Memory B cell (primary cell): ENCODE data around the gene PPP2R5A.
A peak's percentile ranks its signal among the peaks of the same experiment; 100 is the strongest.

Experiments
- ATAC-seq: fragments of 150-1000 bp; cut with Tn5 transposase; 2 replicates; pipeline ENCODE4 v1.10.0; 2021; ENCODE audit warnings: low read depth, mild to moderate bottlenecking, moderate library complexity
- DNase-seq, 2 donors: peaks; one replicate each; pipeline ENCODE4 v3.0.0; 2022; ENCODE audit warnings: low spot score in 2 of 2
- H3K27ac Mint-ChIP-seq: one replicate; pipeline ENCODE4 v1.8.0; 2022; ENCODE audit warnings: mild to moderate bottlenecking, moderate library complexity, mixed read lengths
- H3K27me3 Mint-ChIP-seq: one replicate; pipeline ENCODE4 v1.8.0; 2022; ENCODE audit warnings: mixed read lengths
- H3K36me3 Mint-ChIP-seq: one replicate; pipeline ENCODE4 v1.8.0; 2022; ENCODE audit warnings: mild to moderate bottlenecking, mixed read lengths
- H3K4me1 Mint-ChIP-seq: one replicate; pipeline ENCODE4 v1.8.0; 2022; ENCODE audit warnings: mixed read lengths
- H3K4me3 Mint-ChIP-seq: one replicate; pipeline ENCODE4 v1.8.0; 2022; ENCODE audit warnings: mild to moderate bottlenecking, moderate library complexity, mixed read lengths
- H3K9me3 Mint-ChIP-seq: one replicate; pipeline ENCODE4 v1.8.0; 2022; ENCODE audit warnings: mixed read lengths

Gene PPP2R5A

GRCh38 chr1:212284744-212285684, at the start of gene PPP2R5A:
Gene PPP2R5A, plus strand, starts transcription at chr1:212285410. Its CDS starts 701 bp downstream, at chr1:212286111.
- Mint-ChIP-seq H3K4me3 (peak within 1 kb of the TSS; percentile 97), H3K27me3 (no peaks in the 10 kb centered on the region), H3K36me3 (peaks cover 5% of the 10 kb centered on the region), H3K4me1 (peaks cover 19% of the 10 kb centered on the region), H3K9me3 (no peaks in the 10 kb centered on the region), H3K27ac (peak within 1 kb of the TSS; percentile 99)
- peak; percentile 92 to 97 for DNase-seq
- peak; percentile 79 for ATAC-seq

- Mint-ChIP-seq H3K27me3 (peaks cover 2% of the 10 kb centered on the region), H3K4me1 (no peaks in the 10 kb centered on the region), H3K9me3 (no peaks in the 10 kb centered on the region), H3K27ac (no peak overlapping the region), H3K36me3 (no peaks in the 10 kb centered on the region), H3K4me3 (no peak overlapping the region)
- ATAC-seq (no peak), DNase-seq (no peak)
Observed at GRCh38 chr1:212235857-212236256, 49.4 kb upstream of the PPP2R5A start.

- no peaks in the 10 kb centered on the region for H3K4me1 Mint-ChIP-seq
- DNase-seq (no peak), ATAC-seq (no peak)
- no peak overlapping the region for H3K4me3 Mint-ChIP-seq
- H3K27me3 Mint-ChIP-seq: peaks cover 2% of the 10 kb centered on the region
- no peaks in the 10 kb centered on the region for H3K36me3 Mint-ChIP-seq
- H3K9me3 Mint-ChIP-seq: no peaks in the 10 kb centered on the region
- H3K27ac Mint-ChIP-seq: no peak overlapping the region
Observed at GRCh38 chr1:212236664-212237220, 48.5 kb upstream of the PPP2R5A start.

GRCh38 chr1:212237651-212238050, 47.6 kb upstream of the PPP2R5A start:
- DNase-seq: no peak
- Mint-ChIP-seq H3K36me3 (no peaks in the 10 kb centered on the region), H3K9me3 (no peaks in the 10 kb centered on the region)

GRCh38 chr1:212238552-212238951, 46.7 kb upstream of the PPP2R5A start:
- Mint-ChIP-seq H3K9me3 (no peaks in the 10 kb centered on the region), H3K27me3 (no peaks in the 10 kb centered on the region), H3K36me3 (no peaks in the 10 kb centered on the region), H3K27ac (no peak overlapping the region), H3K4me3 (no peak overlapping the region), H3K4me1 (no peaks in the 10 kb centered on the region)
- ATAC-seq (no peak), DNase-seq (no peak)

More at GRCh38 chr1:212237651-212238050, 47.6 kb upstream of the PPP2R5A start:
- no peaks in the 10 kb centered on the region for H3K4me1 Mint-ChIP-seq
- no peak overlapping the region for H3K27ac Mint-ChIP-seq
- no peak for ATAC-seq
- H3K27me3 Mint-ChIP-seq: no peaks in the 10 kb centered on the region
- H3K4me3 Mint-ChIP-seq: no peak overlapping the region

- H3K27me3 Mint-ChIP-seq: no peaks in the 10 kb centered on the region
- H3K9me3 Mint-ChIP-seq: no peaks in the 10 kb centered on the region
- H3K27ac Mint-ChIP-seq: no peak overlapping the region
- H3K36me3 Mint-ChIP-seq: no peaks in the 10 kb centered on the region
- no peaks in the 10 kb centered on the region for H3K4me1 Mint-ChIP-seq
- ATAC-seq (no peak), DNase-seq (no peak)
- H3K4me3 Mint-ChIP-seq: no peak overlapping the region
Observed at GRCh38 chr1:212241501-212241900, 43.7 kb upstream of the PPP2R5A start.

GRCh38 chr1:212241957-212242287, 43.3 kb upstream of the PPP2R5A start:
- Mint-ChIP-seq H3K9me3 (no peaks in the 10 kb centered on the region), H3K36me3 (no peaks in the 10 kb centered on the region), H3K27me3 (no peaks in the 10 kb centered on the region), H3K27ac (no peak overlapping the region), H3K4me3 (no peak overlapping the region), H3K4me1 (no peaks in the 10 kb centered on the region)
- ATAC-seq (no peak), DNase-seq (no peak)

GRCh38 chr1:212242288-212242984, 42.8 kb upstream of the PPP2R5A start:
- H3K9me3 Mint-ChIP-seq: no peaks in the 10 kb centered on the region
- H3K4me3 Mint-ChIP-seq: no peak overlapping the region
- no peak for ATAC-seq
- no peak for DNase-seq
- H3K4me1 Mint-ChIP-seq: no peaks in the 10 kb centered on the region
- no peaks in the 10 kb centered on the region for H3K27me3 Mint-ChIP-seq
- H3K36me3 Mint-ChIP-seq: no peaks in the 10 kb centered on the region
- no peak overlapping the region for H3K27ac Mint-ChIP-seq

GRCh38 chr1:212242985-212243308, 42.3 kb upstream of the PPP2R5A start:
- DNase-seq (no peak), ATAC-seq (no peak)
- Mint-ChIP-seq H3K4me1 (no peaks in the 10 kb centered on the region), H3K9me3 (no peaks in the 10 kb centered on the region), H3K36me3 (no peaks in the 10 kb centered on the region), H3K27me3 (no peaks in the 10 kb centered on the region), H3K4me3 (no peak overlapping the region), H3K27ac (no peak overlapping the region)

GRCh38 chr1:212244441-212244840, 40.8 kb upstream of the PPP2R5A start:
- no peak overlapping the region for H3K4me3 Mint-ChIP-seq

GRCh38 chr1:212247179-212247721, 38.0 kb upstream of the PPP2R5A start:
- ATAC-seq (no peak), DNase-seq (no peak)
- no peaks in the 10 kb centered on the region for H3K36me3 Mint-ChIP-seq
- no peaks in the 10 kb centered on the region for H3K27me3 Mint-ChIP-seq
- H3K4me3 Mint-ChIP-seq: no peak overlapping the region
- no peaks in the 10 kb centered on the region for H3K9me3 Mint-ChIP-seq
- peaks cover 4% of the 10 kb centered on the region for H3K4me1 Mint-ChIP-seq
- no peak overlapping the region for H3K27ac Mint-ChIP-seq

More at GRCh38 chr1:212244441-212244840, 40.8 kb upstream of the PPP2R5A start:
- H3K36me3 Mint-ChIP-seq: no peaks in the 10 kb centered on the region
- no peaks in the 10 kb centered on the region for H3K27me3 Mint-ChIP-seq
- ATAC-seq: no peak
- no peaks in the 10 kb centered on the region for H3K9me3 Mint-ChIP-seq
- DNase-seq: no peak
- H3K4me1 Mint-ChIP-seq: peaks cover 2% of the 10 kb centered on the region
- no peak overlapping the region for H3K27ac Mint-ChIP-seq

- no peak for DNase-seq
- Mint-ChIP-seq H3K27me3 (no peaks in the 10 kb centered on the region), H3K27ac (no peak overlapping the region), H3K4me3 (no peak overlapping the region), H3K9me3 (no peaks in the 10 kb centered on the region), H3K36me3 (no peaks in the 10 kb centered on the region), H3K4me1 (peaks cover 4% of the 10 kb centered on the region)
- ATAC-seq: no peak
Observed at GRCh38 chr1:212247988-212248387, 37.2 kb upstream of the PPP2R5A start.

GRCh38 chr1:212254853-212255363, 30.3 kb upstream of the PPP2R5A start:
- Mint-ChIP-seq H3K27me3 (no peaks in the 10 kb centered on the region), H3K4me3 (peak overlapping the region; percentile 70), H3K4me1 (peaks cover 34% of the 10 kb centered on the region), H3K9me3 (peaks cover 4% of the 10 kb centered on the region), H3K27ac (peak overlapping the region; percentile 89), H3K36me3 (no peaks in the 10 kb centered on the region)
- no peak for DNase-seq
- no peak for ATAC-seq
